ENCODE results near the gene KIZ.

GRCh38 chr20:21173485-21173884, 47.6 kb downstream of the KIZ start:
- TF ChIP-seq POLR2A (IDR thresholded peaks at IDR 0.05; ENCODE audit: low read length): no peak
- no peak for TF ChIP-seq GATA1 (IDR thresholded peaks at IDR 0.05; ENCODE audit: low read depth, low read length)
